Stimulated activated CD8-positive, alpha-beta memory T cell treated with anti-CD3 and anti-CD28 coated beads, Interleukin-12 subunit alpha, Interleukin-12 subunit beta, amount 100 ng/mL, for 1 hour (primary cell): ENCODE measurements around the gene SERP2.

ENCODE experiments used
- DNase-seq: peaks from one replicate; pipeline ENCODE4 v3.0.0-alpha.2; 2020; ENCODE audit warnings: low read depth

Gene SERP2

DNA sequence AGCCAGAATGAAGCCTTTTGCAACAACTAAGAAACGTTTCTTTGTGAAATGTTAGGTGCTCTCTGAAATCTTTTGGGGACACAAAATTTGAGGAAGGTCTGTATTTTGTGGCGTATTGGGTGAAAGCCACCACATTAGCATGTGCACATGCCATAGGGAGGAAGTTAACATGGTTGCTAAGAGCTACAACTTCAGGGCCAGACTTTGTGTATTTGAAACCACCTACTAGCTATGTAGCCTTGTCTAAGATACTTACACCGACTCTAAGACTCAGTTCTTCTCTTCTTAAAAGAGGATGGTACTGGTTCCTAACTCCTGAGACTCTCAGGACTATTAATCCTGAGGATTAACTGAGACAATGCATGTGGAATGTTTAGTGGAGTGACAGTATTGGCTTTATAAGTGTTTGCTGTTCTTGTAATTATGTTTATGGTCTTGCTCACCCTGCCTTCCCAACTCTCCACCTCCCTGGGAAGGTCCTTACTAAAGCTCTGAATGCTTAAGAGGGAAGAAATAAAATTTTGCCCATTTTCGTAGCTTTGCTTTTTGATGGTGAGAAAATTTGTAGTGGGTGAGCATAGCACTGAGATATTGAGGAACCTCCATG is 15.5 kb downstream of the SERP2 start:
- no peak for DNase-seq

GRCh38 chr13:44389876-44390275 is 16.3 kb downstream of the SERP2 start:
- no peak for DNase-seq

GRCh38 chr13:44393391-44393790 is 19.8 kb downstream of the SERP2 start:
- no peak for DNase-seq

DNA sequence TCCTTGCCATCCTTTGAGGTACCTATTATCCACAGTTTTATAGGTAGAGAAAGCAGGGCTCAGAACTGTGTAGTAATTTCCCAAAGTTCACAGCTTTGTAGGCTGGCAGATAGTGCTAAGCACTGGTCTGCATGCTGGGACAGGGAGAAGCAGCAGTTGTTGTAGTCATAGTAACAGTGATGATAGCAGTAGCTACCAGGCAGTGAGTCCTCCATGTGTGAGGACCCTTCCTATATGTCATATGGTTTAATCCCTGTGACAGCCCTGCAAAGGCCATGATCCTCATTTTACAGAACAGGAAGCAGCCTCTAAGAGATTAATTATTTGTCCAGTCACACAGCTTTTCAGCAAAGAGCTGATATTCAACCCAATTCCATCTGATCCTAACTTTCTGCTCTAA is 21.0 kb downstream of the SERP2 start:
- no peak for DNase-seq

- DNase-seq = no peak
Observed at GRCh38 chr13:44395976-44396694, 22.5 kb downstream of the SERP2 start.

DNA sequence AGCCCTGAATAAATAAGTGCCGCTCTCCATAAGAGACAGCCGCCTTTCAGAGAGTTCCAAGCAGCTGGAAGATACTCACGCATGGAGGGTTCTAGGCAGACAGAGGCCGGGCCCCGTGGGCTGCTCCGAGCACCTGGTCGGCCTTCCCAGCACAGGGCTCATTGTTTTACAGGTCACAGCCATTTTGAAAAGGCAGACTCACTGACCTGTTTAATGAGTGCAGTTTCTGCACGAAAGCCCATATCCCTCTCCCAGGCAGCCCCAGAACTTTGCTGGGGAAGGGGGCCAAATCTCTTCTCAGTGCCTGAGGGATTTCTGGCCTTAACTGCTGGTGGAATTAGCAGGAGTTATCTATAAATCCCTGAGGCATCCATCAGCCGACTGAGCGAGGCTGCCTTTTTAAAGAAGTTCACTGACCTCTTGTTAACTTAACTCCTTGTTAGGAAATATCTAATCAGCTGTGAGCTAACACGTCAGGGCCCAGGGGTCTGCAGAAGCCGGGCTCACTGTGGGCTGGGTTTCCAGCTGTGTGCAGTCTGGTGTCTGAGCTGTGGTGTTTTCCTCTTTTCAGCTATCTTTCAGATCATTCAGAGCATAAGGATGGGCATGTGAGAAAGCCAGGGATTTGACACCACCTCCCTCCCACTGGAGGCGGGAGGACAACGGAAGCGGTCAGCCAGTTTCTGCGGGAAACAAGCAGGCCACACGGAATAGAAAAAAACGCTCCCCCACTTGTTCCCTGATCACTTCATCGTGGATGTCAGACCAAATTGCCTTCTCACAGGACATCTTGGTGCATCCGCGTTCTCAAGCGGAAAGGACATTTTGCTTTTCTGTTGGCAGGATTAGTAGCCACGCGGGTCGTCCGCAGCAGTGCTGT is 23.3 kb downstream of the SERP2 start:
- no peak for DNase-seq

GRCh38 chr13:44397766-44398223 is 24.2 kb downstream of the SERP2 start:
- no peak for DNase-seq

GRCh38 chr13:44398606-44399005 is 25.0 kb downstream of the SERP2 start:
- no peak for DNase-seq

DNA sequence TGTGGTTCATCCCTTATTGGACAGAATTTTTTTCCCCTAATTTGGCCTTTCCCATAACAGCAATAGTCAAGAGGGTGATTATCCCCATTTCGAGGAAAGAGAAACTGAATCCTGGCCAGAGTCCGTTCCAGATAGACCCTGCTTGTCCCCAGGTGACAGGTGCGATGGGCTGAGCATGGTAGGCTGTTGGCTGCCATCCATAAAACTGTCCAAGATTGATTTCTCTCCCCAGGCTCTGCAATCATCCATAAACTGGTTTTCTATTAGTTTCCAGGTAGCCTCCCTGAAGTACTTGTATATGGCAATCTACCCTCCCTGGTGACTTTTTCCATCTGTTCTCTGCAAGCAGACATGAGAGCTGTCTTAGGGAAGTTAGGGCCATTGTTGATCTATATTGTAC is 25.4 kb downstream of the SERP2 start:
- no peak for DNase-seq

- no peak for DNase-seq
Observed at GRCh38 chr13:44400736-44401135, 27.1 kb downstream of the SERP2 start.

GRCh38 chr13:44401577-44401976 is 28.0 kb downstream of the SERP2 start:
- DNase-seq = no peak

DNA sequence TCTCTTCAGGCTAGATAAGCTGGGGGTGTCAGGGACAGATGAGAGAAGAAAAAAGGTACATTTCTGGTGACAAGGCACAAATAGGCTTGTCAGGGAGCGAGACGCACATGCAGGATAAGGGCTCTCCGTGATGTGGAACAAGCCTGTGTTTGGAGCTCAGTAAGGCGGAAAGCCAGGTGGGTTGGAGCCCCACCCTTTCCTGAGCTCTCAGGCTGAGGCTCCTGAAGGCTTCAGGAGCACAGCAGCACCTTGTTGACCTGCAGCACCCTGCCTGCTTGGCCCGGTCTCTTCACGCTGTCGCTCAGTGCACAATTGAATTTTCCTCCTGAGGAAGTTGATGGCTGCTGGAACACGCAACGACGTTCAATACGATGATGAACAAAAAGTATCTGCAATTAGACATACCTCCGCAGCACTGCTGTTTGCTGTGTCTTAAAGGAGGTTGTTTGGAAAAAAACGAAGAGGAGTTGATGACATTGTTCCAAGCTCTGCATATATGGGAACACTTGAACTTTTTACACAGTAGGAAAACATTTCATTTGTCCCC is 29.3 kb downstream of the SERP2 start:
- no peak for DNase-seq

DNA sequence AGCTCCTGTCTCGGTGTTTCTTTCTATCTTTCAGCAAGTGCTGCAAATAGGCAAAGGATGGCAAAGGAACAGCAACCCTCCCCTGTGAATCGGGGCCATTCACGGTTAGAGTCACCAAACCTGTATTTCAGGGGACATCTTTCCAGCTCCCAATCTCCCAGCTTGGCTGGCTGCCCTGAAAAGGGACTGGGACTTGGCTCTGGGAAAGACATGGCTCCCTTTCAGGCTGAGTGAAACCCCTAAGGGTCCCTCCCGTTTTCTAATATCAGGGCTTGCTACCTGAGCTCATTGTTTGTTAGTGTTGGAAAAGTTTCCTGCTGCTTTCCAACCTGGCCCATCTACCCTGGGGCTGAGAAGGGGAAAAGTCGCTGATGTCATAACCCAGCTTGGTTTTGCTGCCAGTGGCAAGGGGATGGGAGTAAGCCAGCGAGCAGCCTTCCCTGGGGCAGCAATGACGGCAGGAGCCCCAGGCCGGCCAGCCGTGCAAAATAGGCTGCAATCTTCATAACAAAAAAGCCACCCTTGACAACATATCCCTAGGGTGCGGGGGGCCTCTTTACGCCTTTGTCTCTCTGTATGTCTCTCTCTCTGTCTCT is 29.9 kb downstream of the SERP2 start:
- no peak for DNase-seq

- no peak for DNase-seq
Observed at GRCh38 chr13:44404261-44405132, 30.9 kb downstream of the SERP2 start.

- no peak for DNase-seq
Observed at GRCh38 chr13:44406617-44407016, 33.0 kb downstream of the SERP2 start.

GRCh38 chr13:44407379-44407778 is 33.8 kb downstream of the SERP2 start:
- no peak for DNase-seq

DNA sequence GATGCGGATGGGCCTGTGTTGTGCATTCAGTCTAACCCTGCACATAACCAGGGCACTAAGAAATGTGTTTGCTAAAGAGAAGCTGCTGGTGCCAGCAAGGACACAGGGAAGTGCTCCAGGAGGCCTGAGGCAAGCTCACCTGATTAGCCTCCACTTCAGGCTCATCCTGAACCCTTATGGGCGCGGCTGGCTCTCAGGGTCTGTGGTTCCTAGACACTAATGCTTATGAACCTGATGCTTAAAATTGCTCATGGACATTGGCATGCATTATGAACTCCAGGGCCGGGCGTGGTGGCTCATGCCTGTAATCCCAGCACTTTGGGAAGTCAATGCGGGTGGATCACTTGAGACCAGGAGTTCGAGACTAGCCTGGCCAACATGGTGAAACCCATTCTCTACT is 34.3 kb downstream of the SERP2 start:
- no peak for DNase-seq

DNA sequence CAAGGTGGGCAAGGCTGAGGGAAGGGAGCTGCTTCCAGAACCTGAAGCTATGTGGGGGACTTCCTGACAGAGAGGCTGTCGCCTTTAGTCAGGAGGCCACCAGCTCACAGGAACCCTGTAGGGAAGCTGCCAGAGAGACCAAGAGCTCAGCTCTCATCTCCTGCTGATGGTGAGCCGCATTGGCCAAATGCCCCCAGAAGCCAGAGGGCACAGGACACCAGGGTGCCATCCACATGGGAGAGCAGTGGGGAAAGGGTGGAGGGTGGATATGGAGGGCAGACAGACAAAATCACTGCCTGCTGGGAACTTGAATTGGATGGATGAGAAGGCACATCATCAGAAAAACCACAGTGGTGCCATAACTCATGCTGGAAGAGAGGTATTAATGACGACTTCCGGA is 36.0 kb downstream of the SERP2 start:
- DNase-seq = no peak

GRCh38 chr13:44410328-44410859 is 36.8 kb downstream of the SERP2 start:
- DNase-seq = no peak

GRCh38 chr13:44411841-44412240 is 38.2 kb downstream of the SERP2 start:
- no peak for DNase-seq

DNA sequence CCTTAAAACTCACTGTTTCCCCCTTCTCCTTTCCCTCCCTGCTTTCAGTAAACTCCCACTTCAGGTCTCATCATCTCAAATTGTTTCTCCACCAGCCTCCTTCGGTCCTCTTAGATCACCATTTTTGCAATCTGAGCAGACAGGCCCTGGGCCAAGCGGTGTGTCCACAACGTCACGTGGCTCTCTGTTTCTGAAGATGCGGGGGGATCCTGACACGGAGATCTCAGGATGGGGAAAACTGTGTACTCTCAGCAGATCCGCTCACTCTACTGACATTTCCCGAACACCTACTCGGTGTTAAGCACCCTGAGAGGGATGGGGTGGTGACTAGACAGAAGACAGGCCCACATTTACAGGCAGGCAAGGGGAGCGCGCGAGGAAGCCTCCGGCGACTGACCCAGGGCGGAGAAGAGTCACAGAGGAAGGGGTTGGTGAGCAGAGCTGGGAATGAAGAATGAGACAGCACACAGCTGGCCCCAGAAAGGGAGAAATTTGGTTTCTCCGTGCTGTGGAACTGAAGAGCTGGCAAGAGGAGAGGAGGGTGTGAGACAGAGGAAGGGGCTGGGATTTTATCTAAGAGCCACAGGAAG is 38.8 kb downstream of the SERP2 start:
- DNase-seq = no peak
